ENCODE data around the gene NPC1. TPM values are rescaled to one million over a fixed set of nuclear protein-coding genes. Genes with fewer than 3 reads are reported as not detected.
A peak's percentile ranks its signal among the peaks of the same experiment; 100 is the strongest.

The NPC1 gene
- total RNA-seq, 1 experiment from 2014 or later = 39.4 TPM

- in situ Hi-C loops (cut with HindIII; ENCODE audit: low pct_unique_long_range_greater_than_20kb, low sequenced_read_pairs) = no loop called here
- no peak for DNase-seq (ENCODE audit: low read depth, low spot score)
Measured at GRCh38 chr18:23539296-23539695, 47.0 kb downstream of the NPC1 start.

- in situ Hi-C loops (cut with HindIII; ENCODE audit: low pct_unique_long_range_greater_than_20kb, low sequenced_read_pairs) = no loop called here
- DNase-seq (ENCODE audit: low read depth, low spot score) = no peak
Measured at GRCh38 chr18:23538870-23539269, 47.4 kb downstream of the NPC1 start.

GRCh38 chr18:23538001-23538400 is 48.3 kb downstream of the NPC1 start:
- in situ Hi-C loops (cut with HindIII; ENCODE audit: low pct_unique_long_range_greater_than_20kb, low sequenced_read_pairs) = no loop called here
- DNase-seq (ENCODE audit: low read depth, low spot score) = no peak

- in situ Hi-C loops (cut with HindIII; ENCODE audit: low pct_unique_long_range_greater_than_20kb, low sequenced_read_pairs) = no loop called here
- DNase-seq (ENCODE audit: low read depth, low spot score) = no peak
Measured at GRCh38 chr18:23537274-23537673, 49.0 kb downstream of the NPC1 start.

- in situ Hi-C loops (cut with HindIII; ENCODE audit: low pct_unique_long_range_greater_than_20kb, low sequenced_read_pairs) = no loop called here
- no peak for DNase-seq (ENCODE audit: low read depth, low spot score)
Measured at GRCh38 chr18:23536204-23536603, 50.1 kb downstream of the NPC1 start.

- in situ Hi-C loops (cut with HindIII; ENCODE audit: low pct_unique_long_range_greater_than_20kb, low sequenced_read_pairs) = no loop called here
- DNase-seq (ENCODE audit: low read depth, low spot score) = no peak
Measured at GRCh38 chr18:23534276-23534675, 52.0 kb downstream of the NPC1 start.

- in situ Hi-C loops (cut with HindIII; ENCODE audit: low pct_unique_long_range_greater_than_20kb, low sequenced_read_pairs) = no loop called here
Measured at GRCh38 chr18:23532848-23533247, 53.5 kb downstream of the NPC1 start.

GRCh38 chr18:23531912-23532311 is 54.4 kb downstream of the NPC1 start:
- in situ Hi-C loops (cut with HindIII; ENCODE audit: low pct_unique_long_range_greater_than_20kb, low sequenced_read_pairs) = no loop called here
- DNase-seq (ENCODE audit: low read depth, low spot score) = no peak

More at GRCh38 chr18:23532848-23533247, 53.5 kb downstream of the NPC1 start:
- no peak for DNase-seq (ENCODE audit: low read depth, low spot score)

- no peak for DNase-seq (ENCODE audit: low read depth, low spot score)
- in situ Hi-C loops (cut with HindIII; ENCODE audit: low pct_unique_long_range_greater_than_20kb, low sequenced_read_pairs) = no loop called here
Measured at GRCh38 chr18:23530195-23530594, 56.1 kb downstream of the NPC1 start.

- in situ Hi-C loops (cut with HindIII; ENCODE audit: low pct_unique_long_range_greater_than_20kb, low sequenced_read_pairs) = no loop called here
Measured at GRCh38 chr18:23529604-23530003, 56.7 kb downstream of the NPC1 start.

GRCh38 chr18:23528580-23529472 is 57.5 kb downstream of the NPC1 start:
- no peak for DNase-seq (ENCODE audit: low read depth, low spot score)
- in situ Hi-C loops (cut with HindIII; ENCODE audit: low pct_unique_long_range_greater_than_20kb, low sequenced_read_pairs) = no loop called here

More at GRCh38 chr18:23529604-23530003, 56.7 kb downstream of the NPC1 start:
- DNase-seq (ENCODE audit: low read depth, low spot score) = no peak

- in situ Hi-C loops (cut with HindIII; ENCODE audit: low pct_unique_long_range_greater_than_20kb, low sequenced_read_pairs) = no loop called here
- no peak for DNase-seq (ENCODE audit: low read depth, low spot score)
Measured at GRCh38 chr18:23526501-23527063, 59.7 kb downstream of the NPC1 start.

- DNase-seq (ENCODE audit: low read depth, low spot score) = no peak
- in situ Hi-C loops (cut with HindIII; ENCODE audit: low pct_unique_long_range_greater_than_20kb, low sequenced_read_pairs) = no loop called here
Measured at GRCh38 chr18:23524213-23524707, 62.0 kb downstream of the NPC1 start.

- in situ Hi-C loops (cut with HindIII; ENCODE audit: low pct_unique_long_range_greater_than_20kb, low sequenced_read_pairs) = no loop called here
Measured at GRCh38 chr18:23523429-23524212, 62.7 kb downstream of the NPC1 start.

GRCh38 chr18:23521907-23522306 is 64.4 kb downstream of the NPC1 start:
- in situ Hi-C loops (cut with HindIII; ENCODE audit: low pct_unique_long_range_greater_than_20kb, low sequenced_read_pairs) = no loop called here

More at GRCh38 chr18:23523429-23524212, 62.7 kb downstream of the NPC1 start:
- no peak for DNase-seq (ENCODE audit: low read depth, low spot score)

GRCh38 chr18:23521271-23521670 is 65.0 kb downstream of the NPC1 start:
- in situ Hi-C loops (cut with HindIII; ENCODE audit: low pct_unique_long_range_greater_than_20kb, low sequenced_read_pairs) = no loop called here
- no peak for DNase-seq (ENCODE audit: low read depth, low spot score)

More at GRCh38 chr18:23521907-23522306, 64.4 kb downstream of the NPC1 start:
- no peak for DNase-seq (ENCODE audit: low read depth, low spot score)

- no peak for DNase-seq (ENCODE audit: low read depth, low spot score)
- in situ Hi-C loops (cut with HindIII; ENCODE audit: low pct_unique_long_range_greater_than_20kb, low sequenced_read_pairs) = no loop called here
Measured at GRCh38 chr18:23519734-23520133, 66.6 kb downstream of the NPC1 start.

- peak; percentile 83 for DNase-seq (ENCODE audit: low read depth, low spot score)
- in situ Hi-C loops (cut with HindIII; ENCODE audit: low pct_unique_long_range_greater_than_20kb, low sequenced_read_pairs) = no loop called here
Measured at GRCh38 chr18:23515911-23516546, 70.3 kb downstream of the NPC1 start.
